ENCODE results near the gene STAM. TPM values are rescaled to one million over a fixed set of nuclear protein-coding genes. Genes with fewer than 3 reads are reported as not detected.
"Not testable (repeated sequence)": the region's sequence is repeated elsewhere in the genome, so short reads cannot be mapped to it uniquely, and the experiment has no call there.

STAM gene
- total RNA-seq, 1 donor from 2014 or later, result 43.4 TPM

- no peaks in the 10 kb centered on the region for H3K36me3 Mint-ChIP-seq (ENCODE audit: low read depth, unreplicated experiment)
- Histone ChIP-seq H3K36me3 (ENCODE audit: insufficient read depth, low read length) (no peaks in the 10 kb centered on the region), H3K79me2 (ENCODE audit: insufficient read depth, low read length) (no peaks in the 10 kb centered on the region), H3K9me3 (ENCODE audit: insufficient read depth, low read depth, low read length) (no peaks in the 10 kb centered on the region), H3K9ac (ENCODE audit: low read length) (no peak overlapping the region), H3K27me3 (ENCODE audit: insufficient read depth, low read length) (peaks cover 2% of the 10 kb centered on the region), H3K27ac (ENCODE audit: low read depth, low read length) (no peak overlapping the region), H3K4me2 (ENCODE audit: low read length) (no peak overlapping the region), H3K4me3 (ENCODE audit: insufficient read depth, low read depth, low read length) (no peak overlapping the region), H2AFZ (ENCODE audit: low read depth, low read length) (no peak overlapping the region), H3K4me1 (ENCODE audit: insufficient read depth, low read length) (no peaks in the 10 kb centered on the region), H4K20me1 (ENCODE audit: insufficient read depth, low read length) (no peaks in the 10 kb centered on the region)
- FAIRE-seq (no peak), DNase-seq (ENCODE audit: low read depth) (no peak)
- TF ChIP-seq CTCF (IDR thresholded peaks at IDR 0.05; ENCODE audit: insufficient read depth, low read depth, low read length) (no peak), EZH2 (IDR thresholded peaks at IDR 0.05; ENCODE audit: insufficient read depth, low read length) (no peak)
- no peak overlapping the region for H3K4me3 Mint-ChIP-seq (ENCODE audit: unreplicated experiment)
- no peak overlapping the region for H3K27ac Mint-ChIP-seq (ENCODE audit: unreplicated experiment)
- no peaks in the 10 kb centered on the region for H3K9me3 Mint-ChIP-seq (ENCODE audit: unreplicated experiment)
- no peaks in the 10 kb centered on the region for H3K4me1 Mint-ChIP-seq (ENCODE audit: low read depth, unreplicated experiment)
- H3K27me3 Mint-ChIP-seq (ENCODE audit: low read depth, unreplicated experiment), result peaks cover 5% of the 10 kb centered on the region
These were observed 21.9 kb upstream of the STAM start for GRCh38 chr10:17622061-17622460.

- H3K9me3 ChIP-seq (ENCODE audit: insufficient read depth, low read depth, low read length), result no peaks in the 10 kb centered on the region
- no peaks in the 10 kb centered on the region for H3K36me3 Mint-ChIP-seq (ENCODE audit: low read depth, unreplicated experiment)
- FAIRE-seq (no peak), DNase-seq (ENCODE audit: low read depth) (no peak)
- H4K20me1 ChIP-seq (ENCODE audit: insufficient read depth, low read length), result no peaks in the 10 kb centered on the region
- H3K4me3 ChIP-seq (ENCODE audit: insufficient read depth, low read depth, low read length), result no peak overlapping the region
- H3K4me1 ChIP-seq (ENCODE audit: insufficient read depth, low read length), result no peaks in the 10 kb centered on the region
- peaks cover 2% of the 10 kb centered on the region for H3K27me3 ChIP-seq (ENCODE audit: insufficient read depth, low read length)
- no peaks in the 10 kb centered on the region for H3K9me3 Mint-ChIP-seq (ENCODE audit: unreplicated experiment)
- no peak overlapping the region for H3K27ac ChIP-seq (ENCODE audit: low read depth, low read length)
- no peak for TF ChIP-seq CTCF (IDR thresholded peaks at IDR 0.05; ENCODE audit: insufficient read depth, low read depth, low read length)
- TF ChIP-seq EZH2 (IDR thresholded peaks at IDR 0.05; ENCODE audit: insufficient read depth, low read length), result no peak
- no peak overlapping the region for H3K4me2 ChIP-seq (ENCODE audit: low read length)
- no peaks in the 10 kb centered on the region for H3K36me3 ChIP-seq (ENCODE audit: insufficient read depth, low read length)
- H3K4me3 Mint-ChIP-seq (ENCODE audit: unreplicated experiment), result no peak overlapping the region
- H3K27me3 Mint-ChIP-seq (ENCODE audit: low read depth, unreplicated experiment), result peaks cover 5% of the 10 kb centered on the region
- H3K4me1 Mint-ChIP-seq (ENCODE audit: low read depth, unreplicated experiment), result no peaks in the 10 kb centered on the region
- H2AFZ ChIP-seq (ENCODE audit: low read depth, low read length), result no peak overlapping the region
- no peaks in the 10 kb centered on the region for H3K79me2 ChIP-seq (ENCODE audit: insufficient read depth, low read length)
- H3K27ac Mint-ChIP-seq (ENCODE audit: unreplicated experiment), result no peak overlapping the region
- no peak overlapping the region for H3K9ac ChIP-seq (ENCODE audit: low read length)
These were observed 19.0 kb upstream of the STAM start for GRCh38 chr10:17624996-17625395.

GRCh38 chr10:17626656-17627055 is 17.3 kb upstream of the STAM start:
- Histone ChIP-seq H3K4me1 (ENCODE audit: insufficient read depth, low read length) (no peaks in the 10 kb centered on the region), H3K9ac (ENCODE audit: low read length) (no peak overlapping the region), H3K79me2 (ENCODE audit: insufficient read depth, low read length) (no peaks in the 10 kb centered on the region), H2AFZ (ENCODE audit: low read depth, low read length) (no peak overlapping the region), H3K27me3 (ENCODE audit: insufficient read depth, low read length) (peaks cover 2% of the 10 kb centered on the region), H3K4me2 (ENCODE audit: low read length) (no peak overlapping the region), H3K27ac (ENCODE audit: low read depth, low read length) (no peak overlapping the region), H3K4me3 (ENCODE audit: insufficient read depth, low read depth, low read length) (no peak overlapping the region), H3K9me3 (ENCODE audit: insufficient read depth, low read depth, low read length) (no peaks in the 10 kb centered on the region), H3K36me3 (ENCODE audit: insufficient read depth, low read length) (no peaks in the 10 kb centered on the region), H4K20me1 (ENCODE audit: insufficient read depth, low read length) (no peaks in the 10 kb centered on the region)
- H3K27me3 Mint-ChIP-seq (ENCODE audit: low read depth, unreplicated experiment), result peaks cover 5% of the 10 kb centered on the region
- no peaks in the 10 kb centered on the region for H3K9me3 Mint-ChIP-seq (ENCODE audit: unreplicated experiment)
- no peak overlapping the region for H3K27ac Mint-ChIP-seq (ENCODE audit: unreplicated experiment)
- H3K36me3 Mint-ChIP-seq (ENCODE audit: low read depth, unreplicated experiment), result no peaks in the 10 kb centered on the region
- no peak for TF ChIP-seq CTCF (IDR thresholded peaks at IDR 0.05; ENCODE audit: insufficient read depth, low read depth, low read length)
- TF ChIP-seq EZH2 (IDR thresholded peaks at IDR 0.05; ENCODE audit: insufficient read depth, low read length), result no peak
- H3K4me3 Mint-ChIP-seq (ENCODE audit: unreplicated experiment), result no peak overlapping the region
- no peaks in the 10 kb centered on the region for H3K4me1 Mint-ChIP-seq (ENCODE audit: low read depth, unreplicated experiment)
- DNase-seq (ENCODE audit: low read depth) (no peak), FAIRE-seq (no peak)

GRCh38 chr10:17632590-17632989 is 11.4 kb upstream of the STAM start:
- H3K4me3 Mint-ChIP-seq (ENCODE audit: unreplicated experiment); H2AFZ ChIP-seq (ENCODE audit: low read depth, low read length); DNase-seq (ENCODE audit: low read depth); H3K9ac ChIP-seq (ENCODE audit: low read length); FAIRE-seq; H3K4me2 ChIP-seq (ENCODE audit: low read length); H3K27ac ChIP-seq (ENCODE audit: low read depth, low read length); H3K9me3 Mint-ChIP-seq (ENCODE audit: unreplicated experiment); H3K4me3 ChIP-seq (ENCODE audit: insufficient read depth, low read depth, low read length); H3K4me1 Mint-ChIP-seq (ENCODE audit: low read depth, unreplicated experiment); H3K27ac Mint-ChIP-seq (ENCODE audit: unreplicated experiment); H3K27me3 Mint-ChIP-seq (ENCODE audit: low read depth, unreplicated experiment); H3K4me1 ChIP-seq (ENCODE audit: insufficient read depth, low read length); H3K27me3 ChIP-seq (ENCODE audit: insufficient read depth, low read length); H3K36me3 ChIP-seq (ENCODE audit: insufficient read depth, low read length); H3K36me3 Mint-ChIP-seq (ENCODE audit: low read depth, unreplicated experiment); H3K9me3 ChIP-seq (ENCODE audit: insufficient read depth, low read depth, low read length); H3K79me2 ChIP-seq (ENCODE audit: insufficient read depth, low read length); H4K20me1 ChIP-seq (ENCODE audit: insufficient read depth, low read length): not testable (repeated sequence)
